RCC 7860 (cell line): ENCODE data around the gene MS4A10.

Source experiments
- DNase-seq: peaks from one replicate; pipeline ENCODE4 v3.0.0-alpha.2; 2015; ENCODE audit warnings: low spot score
- FAIRE-seq: peaks from 2 replicates; lab custom pipeline; 2012; peaks lifted over from hg19 to GRCh38; lab: Jason Lieb, UNC

MS4A10 gene

DNA sequence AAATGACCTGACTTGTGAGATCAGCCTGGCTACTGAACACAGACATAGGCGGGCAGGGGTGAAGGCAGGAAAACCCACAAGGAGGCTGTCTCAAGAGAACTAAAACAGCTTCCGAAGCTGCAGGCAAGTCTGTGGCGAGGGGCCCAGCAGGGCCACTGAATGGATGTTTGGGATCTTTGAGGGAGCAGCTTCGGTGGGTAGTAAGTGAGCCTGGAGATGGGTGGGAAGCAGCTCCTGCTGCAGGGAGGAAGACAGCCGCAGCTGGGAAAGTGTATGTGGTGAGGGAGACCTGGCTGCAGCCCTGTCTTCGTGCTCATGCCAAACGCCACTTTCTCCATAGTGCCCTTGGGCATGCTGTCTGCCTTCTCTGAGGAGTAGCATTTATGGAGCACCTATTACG, 60.2 kb downstream of the MS4A10 start:
- FAIRE-seq = no peak
- no peak for DNase-seq

DNA sequence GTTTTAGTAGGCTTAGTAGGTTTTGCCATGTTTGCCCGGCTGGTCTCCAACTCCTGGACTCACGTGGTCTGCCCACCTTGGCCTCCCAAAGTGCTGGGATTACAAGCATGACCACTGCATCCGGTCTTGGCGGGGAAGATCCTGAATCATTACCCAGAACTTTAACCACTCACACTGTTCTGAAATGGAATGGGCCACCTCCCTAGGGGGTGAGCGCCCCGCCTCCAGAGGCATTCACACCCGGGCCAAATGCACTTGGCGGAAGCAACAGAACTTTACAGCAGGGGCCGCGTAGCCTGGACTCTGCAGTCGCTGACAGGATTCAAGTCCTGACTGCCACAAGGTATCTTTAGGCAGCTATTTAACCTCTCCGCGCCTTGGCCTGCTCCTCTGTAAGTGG, 62.1 kb downstream of the MS4A10 start:
- peak; percentile 29 for DNase-seq
- FAIRE-seq = no peak

DNA sequence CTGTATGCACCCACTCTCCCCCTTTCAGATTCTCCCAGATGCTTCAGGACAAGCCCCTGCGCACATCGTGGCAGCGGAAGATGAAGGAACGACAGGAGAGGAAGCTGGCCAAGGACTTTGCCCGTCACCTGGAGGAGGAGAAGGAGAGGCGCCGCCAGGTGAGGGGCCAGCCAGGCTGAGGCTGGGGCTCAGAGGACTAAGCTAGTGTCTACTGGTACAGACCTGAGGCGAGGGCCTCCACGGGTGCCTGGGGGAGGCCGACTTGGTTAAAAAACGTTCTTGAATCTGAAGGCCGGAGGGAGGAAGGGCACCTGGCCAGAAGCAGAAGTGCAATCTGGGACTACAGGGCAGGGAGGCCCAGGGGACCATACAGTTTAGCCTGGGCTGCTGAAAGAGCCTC, 62.8 kb downstream of the MS4A10 start:
- FAIRE-seq (no peak), DNase-seq (no peak)

DNA sequence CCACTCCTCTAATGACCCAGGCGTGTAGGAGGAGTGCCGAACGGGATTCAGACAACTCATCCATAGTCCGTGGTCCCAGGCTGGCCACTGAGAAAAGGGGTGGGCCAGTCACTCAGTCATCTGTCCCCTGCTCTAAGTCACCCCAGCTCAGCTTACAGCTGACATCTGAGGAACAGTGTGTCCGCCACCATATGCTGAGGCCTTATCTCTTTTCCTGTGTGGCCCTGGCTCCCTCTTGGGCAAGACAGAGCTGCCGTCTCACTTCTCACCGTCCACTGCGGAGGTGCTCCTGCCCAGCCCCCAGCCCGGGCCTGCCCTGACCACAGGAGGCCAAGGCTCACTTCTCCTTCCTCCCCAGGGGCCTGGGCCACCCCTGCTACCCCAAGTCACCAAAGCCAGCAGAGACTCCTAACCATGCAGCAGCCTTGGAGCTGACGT, 63.6 kb downstream of the MS4A10 start:
- no peak for FAIRE-seq
- DNase-seq = no peak

DNA sequence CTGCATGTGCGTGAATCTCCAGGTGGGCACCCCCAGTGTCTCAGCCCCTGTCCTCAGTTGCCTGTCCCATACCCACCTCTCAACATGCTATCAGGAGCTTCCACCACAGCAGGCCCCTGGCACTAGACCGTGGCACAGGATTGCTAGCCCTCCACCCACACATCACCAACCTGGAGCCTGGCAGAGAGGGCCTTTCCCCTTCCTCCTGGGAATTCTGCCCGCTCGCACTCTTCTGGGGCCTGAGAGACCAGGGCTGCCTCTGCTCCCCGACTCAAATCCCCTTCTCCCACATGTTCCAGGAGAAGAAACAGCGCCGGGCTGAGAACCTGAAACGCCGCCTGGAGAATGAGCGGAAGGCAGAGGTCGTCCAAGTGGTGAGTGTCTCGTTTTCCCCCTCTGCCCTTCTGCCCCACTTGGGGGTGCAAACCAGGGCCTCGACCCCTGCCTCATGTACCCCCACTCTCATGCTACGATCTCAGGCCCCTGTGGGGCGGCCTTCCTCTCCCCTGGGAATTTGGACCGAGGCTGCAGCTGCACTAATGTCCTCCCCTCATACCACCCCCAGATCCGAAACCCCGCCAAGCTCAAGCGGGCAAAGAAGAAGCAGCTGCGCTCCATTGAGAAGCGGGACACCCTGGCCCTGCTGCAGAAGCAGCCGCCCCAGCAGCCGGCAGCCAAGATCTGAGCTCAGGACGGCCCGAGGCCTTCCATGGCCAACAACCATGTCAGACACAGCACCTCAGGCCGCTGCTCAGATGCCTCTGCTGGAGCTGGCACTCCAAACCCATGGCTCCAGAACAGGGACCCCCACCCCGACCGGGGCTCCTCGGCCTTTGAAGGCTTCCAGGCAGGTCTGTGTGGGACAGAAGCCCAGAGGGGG, 64.7 kb downstream of the MS4A10 start:
- no peak for DNase-seq
- no peak for FAIRE-seq
